PC-9 (cell line): ENCODE data around the gene CCDC154.

Experiments used
- CTCF ChIP-seq: fragments of 200-600 bp; sonication (generic); conservative IDR thresholded peaks from 2 replicates; pipeline ENCODE4 v1.6.1; 2017; ENCODE audit warnings: mixed run types, antibody characterized with exemption, mild to moderate bottlenecking, moderate library complexity
- EZH2 ChIP-seq: fragments of 200-600 bp; sonication (generic); IDR thresholded peaks from 2 replicates; pipeline ENCODE4 v1.8.0; 2017; ENCODE audit warnings: antibody characterized with exemption, low read depth

GRCh38 chr16:1394367-1394951 is 49.9 kb downstream of the CCDC154 start:
- TF ChIP-seq CTCF (no peak), EZH2 (no peak)
